ENCODE data around the gene MAP10.
A peak's percentile ranks its signal among the peaks of the same experiment; 100 is the strongest.

Gene MAP10

DNA sequence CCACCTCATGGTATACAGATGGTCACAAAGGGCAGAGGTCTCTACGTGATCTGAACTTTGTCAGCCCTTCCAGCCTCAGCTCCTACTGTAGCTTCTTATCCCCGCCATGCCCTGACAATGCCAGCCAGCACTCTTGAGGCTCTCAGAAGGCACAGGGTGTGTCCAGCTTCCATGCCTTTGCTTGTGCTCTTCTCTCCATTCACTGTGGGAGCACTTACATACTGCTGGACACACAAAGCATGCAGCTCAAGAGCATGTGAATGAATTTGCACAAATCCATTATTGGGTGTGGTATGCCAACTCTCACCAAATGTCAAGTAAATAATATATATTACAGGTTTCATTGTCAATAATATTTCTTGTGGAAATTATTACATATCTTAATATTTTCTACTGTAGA is 36.4 kb upstream of the MAP10 start:
- no peak overlapping the region for H3K4me3 ChIP-seq (ENCODE audit: low read depth, low read length)
- ChIA-PET CTCF (interaction anchor here (0.8 kb wide), 1 partner anchor 18 kb away, joined by 6 read pairs; no protein-coding TSS in a partner anchor), POLR2A (no interaction called here)
- H3K27ac ChIP-seq (ENCODE audit: extremely low read depth, low read depth, low read length): no peak overlapping the region
- H3K36me3 ChIP-seq (ENCODE audit: control insufficient read depth in 2 of 2, insufficient read depth in 1 of 2, low read length in 2 of 2): no peaks in the 10 kb centered on the region
- H3K4me1 ChIP-seq (ENCODE audit: control insufficient read depth, insufficient read depth, low read length): peaks cover 34% of the 10 kb centered on the region
- H3K9me3 ChIP-seq (ENCODE audit: control insufficient read depth, insufficient read depth, low read depth, low read length): no peaks in the 10 kb centered on the region
- TF ChIP-seq ZBTB20 (tag by site-specific recombination; IDR thresholded peaks at IDR 0.05) (no peak), ZNF707 (tag by site-specific recombination; IDR thresholded peaks at IDR 0.05) (no peak), ZNF398 (tag by site-specific recombination; IDR thresholded peaks at IDR 0.05) (no peak), ZNF571 (tag by site-specific recombination; IDR thresholded peaks at IDR 0.05) (no peak), ZNF658 (tag by site-specific recombination; IDR thresholded peaks at IDR 0.05) (no peak), ZNF677 (tag by site-specific recombination; IDR thresholded peaks at IDR 0.05) (no peak), ZNF133 (tag by site-specific recombination; IDR thresholded peaks at IDR 0.05) (no peak), YY1 (tag by site-specific recombination; IDR thresholded peaks at IDR 0.05) (no peak), ZNF426 (tag by site-specific recombination; IDR thresholded peaks at IDR 0.05) (no peak), ZNF394 (tag by site-specific recombination; IDR thresholded peaks at IDR 0.05; ENCODE audit: borderline replicate concordance) (no peak), ZNF514 (tag by site-specific recombination; IDR thresholded peaks at IDR 0.05) (no peak), ZNF639 (tag by site-specific recombination; IDR thresholded peaks at IDR 0.05) (no peak)

DNA sequence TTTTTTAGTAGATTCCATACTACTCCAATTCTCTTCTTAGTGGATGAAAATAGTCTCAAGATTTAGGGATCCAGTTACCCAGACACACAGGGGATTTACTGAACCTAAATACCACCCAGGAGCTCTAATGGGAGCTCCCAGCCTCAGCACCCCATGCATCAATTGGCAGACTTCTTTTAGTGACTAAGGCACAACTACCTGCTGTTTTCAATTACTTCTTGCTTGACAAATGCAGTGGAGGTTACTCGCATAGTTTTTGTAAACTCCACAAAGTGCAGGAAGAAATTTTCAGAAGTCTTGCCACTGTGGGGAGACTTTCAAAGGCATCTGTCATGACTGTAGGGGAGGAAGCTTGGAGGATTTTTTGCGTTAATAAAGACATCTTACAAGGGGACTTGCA is 35.5 kb upstream of the MAP10 start:
- no peak overlapping the region for H3K27ac ChIP-seq (ENCODE audit: extremely low read depth, low read depth, low read length)
- H3K4me3 ChIP-seq (ENCODE audit: low read depth, low read length): no peak overlapping the region
- CTCF ChIA-PET: no interaction called here
- TF ChIP-seq ZIC2 (tag by site-specific recombination; IDR thresholded peaks at IDR 0.05): peak; percentile 86
- TF ChIP-seq ZNF19 (tag by site-specific recombination; IDR thresholded peaks at IDR 0.05; ENCODE audit: low read depth): no peak
- TF ChIP-seq, protein P1, sequence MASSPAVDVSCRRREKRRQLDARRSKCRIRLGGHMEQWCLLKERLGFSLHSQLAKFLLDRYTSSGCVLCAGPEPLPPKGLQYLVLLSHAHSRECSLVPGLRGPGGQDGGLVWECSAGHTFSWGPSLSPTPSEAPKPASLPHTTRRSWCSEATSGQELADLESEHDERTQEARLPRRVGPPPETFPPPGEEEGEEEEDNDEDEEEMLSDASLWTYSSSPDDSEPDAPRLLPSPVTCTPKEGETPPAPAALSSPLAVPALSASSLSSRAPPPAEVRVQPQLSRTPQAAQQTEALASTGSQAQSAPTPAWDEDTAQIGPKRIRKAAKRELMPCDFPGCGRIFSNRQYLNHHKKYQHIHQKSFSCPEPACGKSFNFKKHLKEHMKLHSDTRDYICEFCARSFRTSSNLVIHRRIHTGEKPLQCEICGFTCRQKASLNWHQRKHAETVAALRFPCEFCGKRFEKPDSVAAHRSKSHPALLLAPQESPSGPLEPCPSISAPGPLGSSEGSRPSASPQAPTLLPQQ (tag by site-specific recombination; IDR thresholded peaks at IDR 0.05): no peak
- H3K4me1 ChIP-seq (ENCODE audit: control insufficient read depth, insufficient read depth, low read length): peaks cover 25% of the 10 kb centered on the region
- POLR2A ChIA-PET: no interaction called here
- no peaks in the 10 kb centered on the region for H3K9me3 ChIP-seq (ENCODE audit: control insufficient read depth, insufficient read depth, low read depth, low read length)
- no peaks in the 10 kb centered on the region for H3K36me3 ChIP-seq (ENCODE audit: control insufficient read depth in 2 of 2, insufficient read depth in 1 of 2, low read length in 2 of 2)

- CTCF ChIA-PET: interaction anchor here (0.9 kb wide), 1 partner anchor 467 kb away, joined by 4 read pairs; no protein-coding TSS in a partner anchor
- Histone ChIP-seq H3K36me3 (ENCODE audit: control insufficient read depth in 2 of 2, insufficient read depth in 1 of 2, low read length in 2 of 2) (no peaks in the 10 kb centered on the region), H3K4me3 (ENCODE audit: low read depth, low read length) (no peak overlapping the region), H3K4me1 (ENCODE audit: control insufficient read depth, insufficient read depth, low read length) (peaks cover 2% of the 10 kb centered on the region; the same call in 1 of the 2 replicates), H3K27ac (ENCODE audit: extremely low read depth, low read depth, low read length) (no peak overlapping the region), H3K9me3 (ENCODE audit: control insufficient read depth, insufficient read depth, low read depth, low read length) (no peaks in the 10 kb centered on the region)
- POLR2A ChIA-PET: no interaction called here
- no peak for TF ChIP-seq ZBTB21 (tag by site-specific recombination; IDR thresholded peaks at IDR 0.05)
- TF ChIP-seq, protein P2, sequence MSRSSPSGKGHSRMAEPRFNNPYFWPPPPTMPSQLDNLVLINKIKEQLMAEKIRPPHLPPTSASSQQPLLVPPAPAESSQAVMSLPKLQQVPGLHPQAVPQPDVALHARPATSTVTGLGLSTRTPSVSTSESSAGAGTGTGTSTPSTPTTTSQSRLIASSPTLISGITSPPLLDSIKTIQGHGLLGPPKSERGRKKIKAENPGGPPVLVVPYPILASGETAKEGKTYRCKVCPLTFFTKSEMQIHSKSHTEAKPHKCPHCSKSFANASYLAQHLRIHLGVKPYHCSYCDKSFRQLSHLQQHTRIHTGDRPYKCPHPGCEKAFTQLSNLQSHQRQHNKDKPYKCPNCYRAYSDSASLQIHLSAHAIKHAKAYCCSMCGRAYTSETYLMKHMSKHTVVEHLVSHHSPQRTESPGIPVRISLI (tag by site-specific recombination; IDR thresholded peaks at IDR 0.05): no peak
- no peak for TF ChIP-seq ZSCAN4 (tag by site-specific recombination; IDR thresholded peaks at IDR 0.05)
- TF ChIP-seq ZNF777 (tag by site-specific recombination; IDR thresholded peaks at IDR 0.05; ENCODE audit: borderline replicate concordance): no peak
- TF ChIP-seq ZNF324 (tag by site-specific recombination; IDR thresholded peaks at IDR 0.05): no peak
- TF ChIP-seq ZNF175 (tag by site-specific recombination; IDR thresholded peaks at IDR 0.05): no peak
- TF ChIP-seq ZNF843 (tag by site-specific recombination; IDR thresholded peaks at IDR 0.05): no peak
- TF ChIP-seq ZIC2 (tag by site-specific recombination; IDR thresholded peaks at IDR 0.05): no peak
- TF ChIP-seq ZNF76 (tag by site-specific recombination; IDR thresholded peaks at IDR 0.05; ENCODE audit: borderline replicate concordance, low read depth): no peak
These were observed 31.5 kb upstream of the MAP10 start for GRCh38 chr1:232773752-232774151.
